ENCODE measurements around the gene BRS3.

DNA sequence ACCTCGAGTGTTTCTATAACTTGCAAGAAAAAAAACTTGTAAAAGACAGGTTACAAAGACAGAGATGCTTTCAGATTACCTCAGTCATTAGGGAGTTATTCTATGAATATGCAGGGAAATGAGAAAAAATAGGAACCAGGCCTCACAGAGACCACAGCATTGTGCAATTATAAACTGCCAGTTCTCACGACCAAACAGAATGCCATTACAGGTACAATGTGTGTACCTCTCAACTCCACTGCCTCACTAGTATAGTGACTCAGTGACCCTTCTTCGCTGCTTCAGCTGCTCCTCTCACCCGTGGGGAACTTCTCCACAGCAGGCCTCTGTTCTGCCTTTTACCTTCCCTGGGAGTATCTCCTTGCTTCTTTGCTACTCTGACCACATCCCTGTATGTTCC lies 7.3 kb downstream of the BRS3 start:
- TF ChIP-seq, protein P1, sequence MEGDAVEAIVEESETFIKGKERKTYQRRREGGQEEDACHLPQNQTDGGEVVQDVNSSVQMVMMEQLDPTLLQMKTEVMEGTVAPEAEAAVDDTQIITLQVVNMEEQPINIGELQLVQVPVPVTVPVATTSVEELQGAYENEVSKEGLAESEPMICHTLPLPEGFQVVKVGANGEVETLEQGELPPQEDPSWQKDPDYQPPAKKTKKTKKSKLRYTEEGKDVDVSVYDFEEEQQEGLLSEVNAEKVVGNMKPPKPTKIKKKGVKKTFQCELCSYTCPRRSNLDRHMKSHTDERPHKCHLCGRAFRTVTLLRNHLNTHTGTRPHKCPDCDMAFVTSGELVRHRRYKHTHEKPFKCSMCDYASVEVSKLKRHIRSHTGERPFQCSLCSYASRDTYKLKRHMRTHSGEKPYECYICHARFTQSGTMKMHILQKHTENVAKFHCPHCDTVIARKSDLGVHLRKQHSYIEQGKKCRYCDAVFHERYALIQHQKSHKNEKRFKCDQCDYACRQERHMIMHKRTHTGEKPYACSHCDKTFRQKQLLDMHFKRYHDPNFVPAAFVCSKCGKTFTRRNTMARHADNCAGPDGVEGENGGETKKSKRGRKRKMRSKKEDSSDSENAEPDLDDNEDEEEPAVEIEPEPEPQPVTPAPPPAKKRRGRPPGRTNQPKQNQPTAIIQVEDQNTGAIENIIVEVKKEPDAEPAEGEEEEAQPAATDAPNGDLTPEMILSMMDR (tag by site-specific recombination; IDR thresholded peaks at IDR 0.05): no peak
- TF ChIP-seq MZF1 (tag by site-specific recombination; IDR thresholded peaks at IDR 0.05; ENCODE audit: borderline replicate concordance): no peak
- no peak for TF ChIP-seq TSHZ1 (tag by site-specific recombination; IDR thresholded peaks at IDR 0.05; ENCODE audit: borderline replicate concordance)
- TF ChIP-seq, protein P2, sequence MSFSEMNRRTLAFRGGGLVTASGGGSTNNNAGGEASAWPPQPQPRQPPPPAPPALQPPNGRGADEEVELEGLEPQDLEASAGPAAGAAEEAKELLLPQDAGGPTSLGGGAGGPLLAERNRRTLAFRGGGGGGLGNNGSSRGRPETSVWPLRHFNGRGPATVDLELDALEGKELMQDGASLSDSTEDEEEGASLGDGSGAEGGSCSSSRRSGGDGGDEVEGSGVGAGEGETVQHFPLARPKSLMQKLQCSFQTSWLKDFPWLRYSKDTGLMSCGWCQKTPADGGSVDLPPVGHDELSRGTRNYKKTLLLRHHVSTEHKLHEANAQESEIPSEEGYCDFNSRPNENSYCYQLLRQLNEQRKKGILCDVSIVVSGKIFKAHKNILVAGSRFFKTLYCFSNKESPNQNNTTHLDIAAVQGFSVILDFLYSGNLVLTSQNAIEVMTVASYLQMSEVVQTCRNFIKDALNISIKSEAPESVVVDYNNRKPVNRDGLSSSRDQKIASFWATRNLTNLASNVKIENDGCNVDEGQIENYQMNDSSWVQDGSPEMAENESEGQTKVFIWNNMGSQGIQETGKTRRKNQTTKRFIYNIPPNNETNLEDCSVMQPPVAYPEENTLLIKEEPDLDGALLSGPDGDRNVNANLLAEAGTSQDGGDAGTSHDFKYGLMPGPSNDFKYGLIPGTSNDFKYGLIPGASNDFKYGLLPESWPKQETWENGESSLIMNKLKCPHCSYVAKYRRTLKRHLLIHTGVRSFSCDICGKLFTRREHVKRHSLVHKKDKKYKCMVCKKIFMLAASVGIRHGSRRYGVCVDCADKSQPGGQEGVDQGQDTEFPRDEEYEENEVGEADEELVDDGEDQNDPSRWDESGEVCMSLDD (tag by site-specific recombination; IDR thresholded peaks at IDR 0.05): no peak
- TF ChIP-seq ZFP41 (tag by site-specific recombination; IDR thresholded peaks at IDR 0.05; ENCODE audit: borderline replicate concordance): no peak
- no peak for TF ChIP-seq REST (tag by site-specific recombination; IDR thresholded peaks at IDR 0.05)
- no peak for TF ChIP-seq ZNF157 (tag by site-specific recombination; IDR thresholded peaks at IDR 0.05)
- no peak for TF ChIP-seq BCL11B (tag by site-specific recombination; IDR thresholded peaks at IDR 0.05; ENCODE audit: low read depth)
- no peak for TF ChIP-seq ZNF148 (tag by site-specific recombination; IDR thresholded peaks at IDR 0.05; ENCODE audit: borderline replicate concordance)

Data from HEK293 (cell line).